HCT116 (cell line): ENCODE results near the gene TFF3. TPM values are rescaled to one million over a fixed set of nuclear protein-coding genes. Genes with fewer than 3 reads are reported as not detected.

Experiments used
- ATAC-seq: fragments of 200-7000 bp; cut with Tn5 transposase; 2 replicates; pipeline ENCODE4 v1.9.1; 2020; ENCODE audit warnings: mild to moderate bottlenecking, moderate library complexity
- BruUV-seq: library from RNA; stranded (reverse); fragments of 400-500 nt; replicated peaks from 2 replicates; lab custom pipeline; 2021; lab: Mats Ljungman, UMichigan
- CTCF ChIA-PET: fragments of 300-600 bp; sonication (Branson Sonifier 250); formaldehyde crosslinking; loops from one replicate; lab custom pipeline; 2021; ENCODE audit warnings: antibody characterized with exemption; lab: Charles Lee
- POLR2A ChIA-PET: fragments of 300-600, 350-600 bp; sonication (Branson Sonifier 250); formaldehyde crosslinking; loops from one replicate; lab custom pipeline; 2021; ENCODE audit warnings: antibody characterized with exemption; lab: Charles Lee
- RAD21 ChIA-PET, 2 experiments: fragments of 300-600 bp; sonication (Branson Sonifier 250); formaldehyde crosslinking; loops; one replicate each; lab custom pipeline; 2023; ENCODE audit warnings: low total read pairs in 2 of 2; ENCODE audit not compliant: uncharacterized antibody in 2 of 2, unreplicated experiment in 2 of 2, low non-redundant PET in 1 of 2; lab: Charles Lee
- DNase-seq: peaks from one replicate; pipeline ENCODE4 v3.0.0-alpha.2; 2010; ENCODE audit warnings: low read depth, low spot score
- H2AFZ ChIP-seq: fragments of 200-600 bp; shearing (Covaris generic), sonication (generic); 2 replicates; pipeline ENCODE4 v1.6.1; 2017; ENCODE audit warnings: low read depth, mixed run types, mixed read lengths, antibody characterized with exemption, low read length; ENCODE audit not compliant: poor library complexity, severe bottlenecking
- H3K27ac ChIP-seq: 2 replicates; pipeline ENCODE4 v1.5.1; 2012; ENCODE audit warnings: low read depth, low read length
- H3K27me3 ChIP-seq: fragments of 200-600 bp; sonication (generic); 2 replicates; pipeline ENCODE4 v1.6.1; 2016; ENCODE audit warnings: mixed run types, low read length, mixed read lengths; ENCODE audit not compliant: insufficient read depth
- H3K36me3 ChIP-seq, 2 experiments: fragments of 200-500 bp in 1 of 2; fragments of 200-600 bp in 1 of 2; sonication (Bioruptor generic) in 1 of 2; sonication (generic) in 1 of 2; 2 replicates each; pipeline versions ENCODE4 v1.5.1 to v1.6.1; 2014 to 2016; ENCODE audit warnings: low read length in 2 of 2, inconsistent platforms in 1 of 2, mixed read lengths in 1 of 2, mixed run types in 1 of 2; ENCODE audit not compliant: insufficient read depth in 2 of 2, control insufficient read depth in 1 of 2
- H3K4me1 ChIP-seq, 2 experiments: fragments of 200-600 bp in 1 of 2; sonication (generic) in 1 of 2; 2 replicates each; pipeline versions ENCODE4 v1.5.1 to v1.6.1; 2012 to 2017; ENCODE audit warnings: low read length in 2 of 2, inconsistent platforms in 1 of 2, mild to moderate bottlenecking in 1 of 2, mixed read lengths in 1 of 2, mixed run types in 1 of 2, moderate library complexity in 1 of 2; ENCODE audit not compliant: insufficient read depth in 2 of 2, control insufficient read depth in 1 of 2
- H3K4me2 ChIP-seq: fragments of 200-600 bp; sonication (generic); 2 replicates; pipeline ENCODE4 v1.6.1; 2017; ENCODE audit warnings: mixed run types, low read length, mixed read lengths
- H3K4me3 ChIP-seq, 2 experiments: fragments of 200-600 bp in 1 of 2; sonication (generic) in 1 of 2; replicated peaks in 1 of 2; 2 replicates each; pipeline ENCODE4 v1.5.1; 2011 to 2016; ENCODE audit warnings: low read length in 2 of 2, control low read depth in 1 of 2, low read depth in 1 of 2, mild to moderate bottlenecking in 1 of 2, mixed read lengths in 1 of 2, mixed run types in 1 of 2
- H3K79me2 ChIP-seq: fragments of 200-600 bp; sonication (generic); 2 replicates; pipeline ENCODE4 v1.6.1; 2017; ENCODE audit warnings: mild to moderate bottlenecking, mixed run types, low read length, moderate library complexity, mixed read lengths; ENCODE audit not compliant: insufficient read depth
- H3K9ac ChIP-seq: fragments of 200-600 bp; sonication (generic); 2 replicates; pipeline ENCODE4 v1.6.1; 2016; ENCODE audit warnings: low read length, mixed read lengths
- H3K9me2 ChIP-seq: fragments of 200-600 bp; sonication (generic), shearing (Covaris generic); 2 replicates; pipeline ENCODE4 v1.6.1; 2017; ENCODE audit warnings: mixed run types, mild to moderate bottlenecking, moderate library complexity; ENCODE audit not compliant: insufficient read depth
- H3K9me3 ChIP-seq, 2 experiments: fragments of 200-500 bp in 1 of 2; fragments of 200-600 bp in 1 of 2; sonication (Bioruptor generic) in 1 of 2; sonication (generic) in 1 of 2; 2 replicates each; pipeline ENCODE4 v1.6.1; 2014 to 2017; ENCODE audit warnings: low read length in 2 of 2, mixed read lengths in 2 of 2, inconsistent platforms in 1 of 2, low read depth in 1 of 2, mild to moderate bottlenecking in 1 of 2, mixed run types in 1 of 2, moderate library complexity in 1 of 2; ENCODE audit not compliant: control insufficient read depth in 1 of 2, insufficient read depth in 1 of 2
- H4K20me1 ChIP-seq: fragments of 200-600 bp; sonication (generic), shearing (Covaris generic); 2 replicates; pipeline ENCODE4 v1.6.1; 2017; ENCODE audit warnings: mixed run types, mild to moderate bottlenecking, moderate library complexity; ENCODE audit not compliant: insufficient read depth
- ATF3 ChIP-seq: IDR thresholded peaks from 2 replicates; pipeline ENCODE4 v1.6.1; 2012
- CBX3 ChIP-seq: IDR thresholded peaks from 2 replicates; pipeline ENCODE4 v1.6.1; 2012; ENCODE audit warnings: low read depth
- EGR1 ChIP-seq: IDR thresholded peaks from 2 replicates; pipeline ENCODE4 v1.6.1; 2012; ENCODE audit warnings: low read depth
- ELF1 ChIP-seq: IDR thresholded peaks from 2 replicates; pipeline ENCODE4 v1.6.1; 2012; ENCODE audit warnings: low read depth, borderline replicate concordance
- EZH2phosphoT487 ChIP-seq: fragments of 200-600 bp; IDR thresholded peaks from 2 replicates; pipeline ENCODE4 v1.6.1; 2018; ENCODE audit warnings: antibody characterized with exemption, borderline replicate concordance
- JUND ChIP-seq: IDR thresholded peaks from 2 replicates; pipeline ENCODE4 v1.6.1; 2012
- MAX ChIP-seq: IDR thresholded peaks from 2 replicates; pipeline ENCODE4 v1.6.1; 2012
- POLR2A ChIP-seq: IDR thresholded peaks from 2 replicates; pipeline ENCODE4 v1.7.0; 2011; ENCODE audit warnings: borderline replicate concordance; ENCODE audit not compliant: insufficient read depth, insufficient read length; ENCODE audit errors: extremely low read depth
- SIN3A ChIP-seq: IDR thresholded peaks from 2 replicates; pipeline ENCODE4 v1.6.1; 2012; ENCODE audit warnings: low read depth
- SP1 ChIP-seq: IDR thresholded peaks from 2 replicates; pipeline ENCODE4 v1.6.1; 2012; ENCODE audit warnings: low read depth
- SRF ChIP-seq: IDR thresholded peaks from 2 replicates; pipeline ENCODE4 v1.6.1; 2012; ENCODE audit warnings: low read depth
- ZFX ChIP-seq: fragments of 450-650 bp; IDR thresholded peaks from 2 replicates; pipeline ENCODE4 v1.6.1; 2017
- ZNF274 ChIP-seq: fragments of 200-500 bp; sonication (Bioruptor generic); IDR thresholded peaks from 2 replicates; pipeline ENCODE4 v1.6.1; 2014; ENCODE audit warnings: mild to moderate bottlenecking, low read depth, low read length, inconsistent platforms
- intact Hi-C: fragments of 100-400 bp; cut with micrococcal nuclease; formaldehyde crosslinking; loops from 2 replicates; pipeline ENCODE4 v1.10.0; 2022
- total RNA-seq: library from RNA; stranded (reverse); gene quantifications from one replicate; pipeline ENCODE4 v1.2.1, GENCODE V29; 2021; ENCODE audit not compliant: unreplicated experiment
- TF ChIP-seq, protein P1 (sequence below), 3 experiments: fragments of 200-600 bp in 1 of 3; sonication (generic) in 1 of 3; IDR thresholded peaks in 2 of 3; conservative IDR thresholded peaks in 1 of 3; 2 replicates each; pipeline ENCODE4 v1.5.1; 2012 to 2017; ENCODE audit warnings: low read depth in 2 of 3, low read length in 2 of 3, antibody characterized with exemption in 1 of 3, borderline replicate concordance in 1 of 3, control low read depth in 1 of 3, mild to moderate bottlenecking in 1 of 3, mixed read lengths in 1 of 3, mixed run types in 1 of 3, moderate library complexity in 1 of 3; ENCODE audit not compliant: insufficient read depth in 1 of 3
- TF ChIP-seq, protein P2 (sequence below): IDR thresholded peaks from 2 replicates; pipeline ENCODE4 v1.6.1; 2011; ENCODE audit warnings: mild to moderate bottlenecking, low read length, moderate library complexity; ENCODE audit not compliant: insufficient replicate concordance; ENCODE audit errors: extremely low read depth
- TF ChIP-seq, protein P3 (sequence below): IDR thresholded peaks from 2 replicates; pipeline ENCODE4 v1.6.1; 2012; ENCODE audit warnings: low read depth

Gene TFF3
- total RNA-seq, 1 experiment from 2014 or later: 0.22 TPM

- intact Hi-C loops: no loop called here
Measured at GRCh38 chr21:42316891-42317290, 1.7 kb upstream of the TFF3 start.

More at GRCh38 chr21:42316891-42317290, 1.7 kb upstream of the TFF3 start:
- no peaks in the 10 kb centered on the region for H3K36me3 ChIP-seq
- H3K79me2 ChIP-seq: no peaks in the 10 kb centered on the region
- ChIA-PET CTCF (no interaction called here), RAD21 (no interaction called here), POLR2A (no interaction called here)
- H3K27ac ChIP-seq: no peak overlapping the region
- no peak overlapping the region for H2AFZ ChIP-seq
- no peak overlapping the region for H3K4me2 ChIP-seq
- no peak overlapping the region for H3K9ac ChIP-seq
- H3K4me3 ChIP-seq: no peak overlapping the region
- no peaks in the 10 kb centered on the region for H3K9me2 ChIP-seq
- ATAC-seq (no peak), DNase-seq (no peak)
- no peaks in the 10 kb centered on the region for H3K4me1 ChIP-seq
- TF ChIP-seq, protein P1, sequence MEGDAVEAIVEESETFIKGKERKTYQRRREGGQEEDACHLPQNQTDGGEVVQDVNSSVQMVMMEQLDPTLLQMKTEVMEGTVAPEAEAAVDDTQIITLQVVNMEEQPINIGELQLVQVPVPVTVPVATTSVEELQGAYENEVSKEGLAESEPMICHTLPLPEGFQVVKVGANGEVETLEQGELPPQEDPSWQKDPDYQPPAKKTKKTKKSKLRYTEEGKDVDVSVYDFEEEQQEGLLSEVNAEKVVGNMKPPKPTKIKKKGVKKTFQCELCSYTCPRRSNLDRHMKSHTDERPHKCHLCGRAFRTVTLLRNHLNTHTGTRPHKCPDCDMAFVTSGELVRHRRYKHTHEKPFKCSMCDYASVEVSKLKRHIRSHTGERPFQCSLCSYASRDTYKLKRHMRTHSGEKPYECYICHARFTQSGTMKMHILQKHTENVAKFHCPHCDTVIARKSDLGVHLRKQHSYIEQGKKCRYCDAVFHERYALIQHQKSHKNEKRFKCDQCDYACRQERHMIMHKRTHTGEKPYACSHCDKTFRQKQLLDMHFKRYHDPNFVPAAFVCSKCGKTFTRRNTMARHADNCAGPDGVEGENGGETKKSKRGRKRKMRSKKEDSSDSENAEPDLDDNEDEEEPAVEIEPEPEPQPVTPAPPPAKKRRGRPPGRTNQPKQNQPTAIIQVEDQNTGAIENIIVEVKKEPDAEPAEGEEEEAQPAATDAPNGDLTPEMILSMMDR (IDR thresholded peaks at IDR 0.05 in 2 of 3, conservative IDR thresholded peaks at IDR 0.05 in 1 of 3; ENCODE audit: borderline replicate concordance in 1 of 3, insufficient read depth in 1 of 3, low read depth in 2 of 3, low read length in 2 of 3): no peak
- TF ChIP-seq ELF1 (no peak), ZNF274 (no peak), CBX3 (no peak), JUND (no peak), ATF3 (no peak), SRF (no peak), SP1 (no peak), EGR1 (no peak), SIN3A (no peak), MAX (no peak), EZH2phosphoT487 (no peak), ZFX (no peak), POLR2A (no peak)
- TF ChIP-seq, protein P2, sequence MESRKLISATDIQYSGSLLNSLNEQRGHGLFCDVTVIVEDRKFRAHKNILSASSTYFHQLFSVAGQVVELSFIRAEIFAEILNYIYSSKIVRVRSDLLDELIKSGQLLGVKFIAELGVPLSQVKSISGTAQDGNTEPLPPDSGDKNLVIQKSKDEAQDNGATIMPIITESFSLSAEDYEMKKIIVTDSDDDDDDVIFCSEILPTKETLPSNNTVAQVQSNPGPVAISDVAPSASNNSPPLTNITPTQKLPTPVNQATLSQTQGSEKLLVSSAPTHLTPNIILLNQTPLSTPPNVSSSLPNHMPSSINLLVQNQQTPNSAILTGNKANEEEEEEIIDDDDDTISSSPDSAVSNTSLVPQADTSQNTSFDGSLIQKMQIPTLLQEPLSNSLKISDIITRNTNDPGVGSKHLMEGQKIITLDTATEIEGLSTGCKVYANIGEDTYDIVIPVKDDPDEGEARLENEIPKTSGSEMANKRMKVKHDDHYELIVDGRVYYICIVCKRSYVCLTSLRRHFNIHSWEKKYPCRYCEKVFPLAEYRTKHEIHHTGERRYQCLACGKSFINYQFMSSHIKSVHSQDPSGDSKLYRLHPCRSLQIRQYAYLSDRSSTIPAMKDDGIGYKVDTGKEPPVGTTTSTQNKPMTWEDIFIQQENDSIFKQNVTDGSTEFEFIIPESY: no peak
- TF ChIP-seq, protein P3, sequence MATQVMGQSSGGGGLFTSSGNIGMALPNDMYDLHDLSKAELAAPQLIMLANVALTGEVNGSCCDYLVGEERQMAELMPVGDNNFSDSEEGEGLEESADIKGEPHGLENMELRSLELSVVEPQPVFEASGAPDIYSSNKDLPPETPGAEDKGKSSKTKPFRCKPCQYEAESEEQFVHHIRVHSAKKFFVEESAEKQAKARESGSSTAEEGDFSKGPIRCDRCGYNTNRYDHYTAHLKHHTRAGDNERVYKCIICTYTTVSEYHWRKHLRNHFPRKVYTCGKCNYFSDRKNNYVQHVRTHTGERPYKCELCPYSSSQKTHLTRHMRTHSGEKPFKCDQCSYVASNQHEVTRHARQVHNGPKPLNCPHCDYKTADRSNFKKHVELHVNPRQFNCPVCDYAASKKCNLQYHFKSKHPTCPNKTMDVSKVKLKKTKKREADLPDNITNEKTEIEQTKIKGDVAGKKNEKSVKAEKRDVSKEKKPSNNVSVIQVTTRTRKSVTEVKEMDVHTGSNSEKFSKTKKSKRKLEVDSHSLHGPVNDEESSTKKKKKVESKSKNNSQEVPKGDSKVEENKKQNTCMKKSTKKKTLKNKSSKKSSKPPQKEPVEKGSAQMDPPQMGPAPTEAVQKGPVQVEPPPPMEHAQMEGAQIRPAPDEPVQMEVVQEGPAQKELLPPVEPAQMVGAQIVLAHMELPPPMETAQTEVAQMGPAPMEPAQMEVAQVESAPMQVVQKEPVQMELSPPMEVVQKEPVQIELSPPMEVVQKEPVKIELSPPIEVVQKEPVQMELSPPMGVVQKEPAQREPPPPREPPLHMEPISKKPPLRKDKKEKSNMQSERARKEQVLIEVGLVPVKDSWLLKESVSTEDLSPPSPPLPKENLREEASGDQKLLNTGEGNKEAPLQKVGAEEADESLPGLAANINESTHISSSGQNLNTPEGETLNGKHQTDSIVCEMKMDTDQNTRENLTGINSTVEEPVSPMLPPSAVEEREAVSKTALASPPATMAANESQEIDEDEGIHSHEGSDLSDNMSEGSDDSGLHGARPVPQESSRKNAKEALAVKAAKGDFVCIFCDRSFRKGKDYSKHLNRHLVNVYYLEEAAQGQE: no peak
- BruUV-seq: no TSS peak
- H3K9me3 ChIP-seq: no peaks in the 10 kb centered on the region
- no peaks in the 10 kb centered on the region for H4K20me1 ChIP-seq
- no peaks in the 10 kb centered on the region for H3K27me3 ChIP-seq
